HepG2 (cell line): ENCODE measurements around the gene USP5. TPM values are rescaled to one million over a fixed set of nuclear protein-coding genes. Genes with fewer than 3 reads are reported as not detected.
A peak's percentile ranks its signal among the peaks of the same experiment; 100 is the strongest.

Source experiments
- HES4 ChIP-seq: sonication (generic); formaldehyde crosslinking; IDR thresholded peaks from 2 replicates; pipeline ENCODE4 v1.9.0; 2021; ENCODE audit warnings: mild to moderate bottlenecking, missing genetic modification reagents, borderline replicate concordance
- MTA3 ChIP-seq: sonication (generic); formaldehyde crosslinking; IDR thresholded peaks from 2 replicates; pipeline ENCODE4 v1.4.0; 2020; ENCODE audit warnings: missing genetic modification reagents
- POLR2A ChIP-seq, 2 experiments: IDR thresholded peaks; 2 replicates each; pipeline ENCODE4 v1.6.1; 2011; ENCODE audit warnings: low read depth in 2 of 2, low read length in 2 of 2, mild to moderate bottlenecking in 1 of 2, moderate library complexity in 1 of 2; ENCODE audit not compliant: insufficient read depth in 1 of 2
- SKI ChIP-seq: fragments of 450-650 bp; IDR thresholded peaks from one replicate; pipeline ENCODE4 v1.6.1; 2018; ENCODE audit warnings: mild to moderate bottlenecking; ENCODE audit not compliant: partially characterized antibody
- SRY ChIP-seq: sonication (generic); formaldehyde crosslinking; IDR thresholded peaks from 2 replicates; pipeline ENCODE4 v1.8.0; 2022; ENCODE audit warnings: mild to moderate bottlenecking, missing genetic modification reagents
- XRCC5 ChIP-seq: fragments of 200-400 bp; formaldehyde crosslinking; optimal IDR thresholded peaks from 2 replicates; pipeline ENCODE3; 2017; ENCODE audit warnings: mild to moderate bottlenecking, low read length
- ZNF572 ChIP-seq: sonication (generic); formaldehyde crosslinking; IDR thresholded peaks from 2 replicates; pipeline ENCODE4 v1.5.1; 2020; ENCODE audit warnings: mild to moderate bottlenecking, missing genetic modification reagents
- ZNF749 ChIP-seq: sonication (generic); formaldehyde crosslinking; IDR thresholded peaks from 2 replicates; pipeline ENCODE4 v1.8.0; 2022; ENCODE audit warnings: mild to moderate bottlenecking, missing genetic modification reagents, moderate library complexity, borderline replicate concordance
- ZSCAN25 ChIP-seq: sonication (generic); formaldehyde crosslinking; IDR thresholded peaks from 2 replicates; pipeline ENCODE4 v1.8.0; 2022; ENCODE audit warnings: mild to moderate bottlenecking, missing genetic modification reagents
- polyA plus RNA-seq, 8 experiments: library from polyadenylated mRNA; depleted of rRNA in 3 of 8; stranded (reverse) in 7 of 8; unstranded in 1 of 8; fragments of >200 nt; fragmentation: Illumina TruSeq in 4 of 8; extraction: Trizol in 4 of 8; gene quantifications; 2 replicates each; pipeline versions ENCODE4 v1.2.1 to v1.2.3, GENCODE V29; 2011 to 2016; ENCODE audit warnings: low read depth in 4 of 8, missing spikeins in 1 of 8, mixed read lengths in 1 of 8; ENCODE audit not compliant: insufficient read depth in 1 of 8
- total RNA-seq, 5 experiments: library from RNA; depleted of rRNA; stranded (reverse); fragments of >200 nt; fragmentation: Illumina TruSeq; extraction: Trizol; gene quantifications; 2 replicates each; pipeline ENCODE4 v1.2.3, GENCODE V29; 2016; ENCODE audit warnings: low read depth in 1 of 5
- TF ChIP-seq, protein P1 (sequence below): sonication (generic); formaldehyde crosslinking; IDR thresholded peaks from 2 replicates; pipeline ENCODE4 v1.9.0; 2021; ENCODE audit warnings: mild to moderate bottlenecking, missing genetic modification reagents
- TF ChIP-seq, protein P2 (sequence below): sonication (generic); formaldehyde crosslinking; IDR thresholded peaks from 2 replicates; pipeline ENCODE4 v1.5.0; 2020; ENCODE audit warnings: missing genetic modification reagents
- TF ChIP-seq, protein P3 (sequence below): IDR thresholded peaks from 2 replicates; pipeline ENCODE4 v1.6.1; 2012; ENCODE audit warnings: low read length, improper control_type of control experiment
- TF ChIP-seq, protein P4 (sequence below): sonication (generic); formaldehyde crosslinking; IDR thresholded peaks from 2 replicates; pipeline ENCODE4 v1.4.0; 2020; ENCODE audit warnings: mild to moderate bottlenecking, missing genetic modification reagents

The USP5 gene
- total and polyA plus RNA-seq, 2 of the 13 experiments (the other 11 are each of a cell fraction or from before 2014, with no cell fraction given), result 39.6 to 56.0 TPM

DNA sequence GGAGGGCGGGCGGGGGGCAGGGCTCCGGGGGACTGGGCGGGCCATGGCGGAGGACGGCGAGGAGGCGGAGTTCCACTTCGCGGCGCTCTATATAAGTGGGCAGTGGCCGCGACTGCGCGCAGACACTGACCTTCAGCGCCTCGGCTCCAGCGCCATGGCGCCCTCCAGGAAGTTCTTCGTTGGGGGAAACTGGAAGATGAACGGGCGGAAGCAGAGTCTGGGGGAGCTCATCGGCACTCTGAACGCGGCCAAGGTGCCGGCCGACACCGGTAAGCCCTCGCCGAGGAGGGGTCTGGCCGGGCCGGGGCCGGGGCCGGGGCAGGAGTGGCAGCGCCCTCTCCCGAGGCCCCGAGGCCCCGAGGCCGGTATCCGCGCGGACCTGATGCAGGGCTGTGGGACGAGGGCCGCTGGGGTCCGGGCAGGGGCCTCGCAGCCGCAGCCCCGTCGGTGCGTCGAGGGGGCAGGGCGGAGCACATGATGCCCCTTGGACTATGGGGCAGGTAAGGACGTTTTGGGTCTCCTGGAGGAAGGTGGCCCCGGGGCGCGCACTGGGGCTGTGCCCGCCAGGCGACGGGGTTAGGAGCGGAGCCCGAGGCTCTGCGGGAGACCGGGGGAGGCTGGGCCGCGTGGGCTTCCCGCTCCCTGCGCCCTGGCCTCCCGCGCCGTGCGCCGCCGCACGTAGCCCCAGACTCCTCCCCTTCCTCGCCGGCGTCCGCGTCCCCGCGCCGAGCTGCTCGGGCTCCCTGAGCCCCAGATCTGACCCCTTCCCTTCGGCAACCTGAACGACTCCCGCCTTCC is 15.7 kb downstream of the USP5 start, which contains the start of gene TPI1 (continued):
- TF ChIP-seq, protein P1, sequence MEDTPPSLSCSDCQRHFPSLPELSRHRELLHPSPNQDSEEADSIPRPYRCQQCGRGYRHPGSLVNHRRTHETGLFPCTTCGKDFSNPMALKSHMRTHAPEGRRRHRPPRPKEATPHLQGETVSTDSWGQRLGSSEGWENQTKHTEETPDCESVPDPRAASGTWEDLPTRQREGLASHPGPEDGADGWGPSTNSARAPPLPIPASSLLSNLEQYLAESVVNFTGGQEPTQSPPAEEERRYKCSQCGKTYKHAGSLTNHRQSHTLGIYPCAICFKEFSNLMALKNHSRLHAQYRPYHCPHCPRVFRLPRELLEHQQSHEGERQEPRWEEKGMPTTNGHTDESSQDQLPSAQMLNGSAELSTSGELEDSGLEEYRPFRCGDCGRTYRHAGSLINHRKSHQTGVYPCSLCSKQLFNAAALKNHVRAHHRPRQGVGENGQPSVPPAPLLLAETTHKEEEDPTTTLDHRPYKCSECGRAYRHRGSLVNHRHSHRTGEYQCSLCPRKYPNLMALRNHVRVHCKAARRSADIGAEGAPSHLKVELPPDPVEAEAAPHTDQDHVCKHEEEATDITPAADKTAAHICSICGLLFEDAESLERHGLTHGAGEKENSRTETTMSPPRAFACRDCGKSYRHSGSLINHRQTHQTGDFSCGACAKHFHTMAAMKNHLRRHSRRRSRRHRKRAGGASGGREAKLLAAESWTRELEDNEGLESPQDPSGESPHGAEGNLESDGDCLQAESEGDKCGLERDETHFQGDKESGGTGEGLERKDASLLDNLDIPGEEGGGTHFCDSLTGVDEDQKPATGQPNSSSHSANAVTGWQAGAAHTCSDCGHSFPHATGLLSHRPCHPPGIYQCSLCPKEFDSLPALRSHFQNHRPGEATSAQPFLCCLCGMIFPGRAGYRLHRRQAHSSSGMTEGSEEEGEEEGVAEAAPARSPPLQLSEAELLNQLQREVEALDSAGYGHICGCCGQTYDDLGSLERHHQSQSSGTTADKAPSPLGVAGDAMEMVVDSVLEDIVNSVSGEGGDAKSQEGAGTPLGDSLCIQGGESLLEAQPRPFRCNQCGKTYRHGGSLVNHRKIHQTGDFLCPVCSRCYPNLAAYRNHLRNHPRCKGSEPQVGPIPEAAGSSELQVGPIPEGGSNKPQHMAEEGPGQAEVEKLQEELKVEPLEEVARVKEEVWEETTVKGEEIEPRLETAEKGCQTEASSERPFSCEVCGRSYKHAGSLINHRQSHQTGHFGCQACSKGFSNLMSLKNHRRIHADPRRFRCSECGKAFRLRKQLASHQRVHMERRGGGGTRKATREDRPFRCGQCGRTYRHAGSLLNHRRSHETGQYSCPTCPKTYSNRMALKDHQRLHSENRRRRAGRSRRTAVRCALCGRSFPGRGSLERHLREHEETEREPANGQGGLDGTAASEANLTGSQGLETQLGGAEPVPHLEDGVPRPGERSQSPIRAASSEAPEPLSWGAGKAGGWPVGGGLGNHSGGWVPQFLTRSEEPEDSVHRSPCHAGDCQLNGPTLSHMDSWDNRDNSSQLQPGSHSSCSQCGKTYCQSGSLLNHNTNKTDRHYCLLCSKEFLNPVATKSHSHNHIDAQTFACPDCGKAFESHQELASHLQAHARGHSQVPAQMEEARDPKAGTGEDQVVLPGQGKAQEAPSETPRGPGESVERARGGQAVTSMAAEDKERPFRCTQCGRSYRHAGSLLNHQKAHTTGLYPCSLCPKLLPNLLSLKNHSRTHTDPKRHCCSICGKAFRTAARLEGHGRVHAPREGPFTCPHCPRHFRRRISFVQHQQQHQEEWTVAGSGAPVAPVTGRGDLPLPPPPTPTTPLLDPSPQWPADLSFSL, result no peak
- TF ChIP-seq SKI, result peak; percentile 15
- TF ChIP-seq ZNF749 (CRISPR knock-in tag), result peak; percentile 60; the same call in 1 of the 2 replicates
- TF ChIP-seq ZSCAN25 (CRISPR knock-in tag), result peak; percentile 34; the same call in 1 of the 2 replicates
- TF ChIP-seq MTA3 (CRISPR knock-in tag), result no peak
- no peak for TF ChIP-seq XRCC5
- TF ChIP-seq ZNF572 (CRISPR knock-in tag), result no peak
- TF ChIP-seq HES4 (CRISPR knock-in tag), result peak; percentile 57; the same call in 1 of the 2 replicates
- peak; percentile 80 for TF ChIP-seq SRY (CRISPR knock-in tag)
- TF ChIP-seq, protein P2, sequence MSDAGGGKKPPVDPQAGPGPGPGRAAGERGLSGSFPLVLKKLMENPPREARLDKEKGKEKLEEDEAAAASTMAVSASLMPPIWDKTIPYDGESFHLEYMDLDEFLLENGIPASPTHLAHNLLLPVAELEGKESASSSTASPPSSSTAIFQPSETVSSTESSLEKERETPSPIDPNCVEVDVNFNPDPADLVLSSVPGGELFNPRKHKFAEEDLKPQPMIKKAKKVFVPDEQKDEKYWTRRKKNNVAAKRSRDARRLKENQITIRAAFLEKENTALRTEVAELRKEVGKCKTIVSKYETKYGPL (CRISPR knock-in tag), result 0 out of 2 replicates have a peak, but pooled peaks have one; percentile 62
- TF ChIP-seq, protein P3, sequence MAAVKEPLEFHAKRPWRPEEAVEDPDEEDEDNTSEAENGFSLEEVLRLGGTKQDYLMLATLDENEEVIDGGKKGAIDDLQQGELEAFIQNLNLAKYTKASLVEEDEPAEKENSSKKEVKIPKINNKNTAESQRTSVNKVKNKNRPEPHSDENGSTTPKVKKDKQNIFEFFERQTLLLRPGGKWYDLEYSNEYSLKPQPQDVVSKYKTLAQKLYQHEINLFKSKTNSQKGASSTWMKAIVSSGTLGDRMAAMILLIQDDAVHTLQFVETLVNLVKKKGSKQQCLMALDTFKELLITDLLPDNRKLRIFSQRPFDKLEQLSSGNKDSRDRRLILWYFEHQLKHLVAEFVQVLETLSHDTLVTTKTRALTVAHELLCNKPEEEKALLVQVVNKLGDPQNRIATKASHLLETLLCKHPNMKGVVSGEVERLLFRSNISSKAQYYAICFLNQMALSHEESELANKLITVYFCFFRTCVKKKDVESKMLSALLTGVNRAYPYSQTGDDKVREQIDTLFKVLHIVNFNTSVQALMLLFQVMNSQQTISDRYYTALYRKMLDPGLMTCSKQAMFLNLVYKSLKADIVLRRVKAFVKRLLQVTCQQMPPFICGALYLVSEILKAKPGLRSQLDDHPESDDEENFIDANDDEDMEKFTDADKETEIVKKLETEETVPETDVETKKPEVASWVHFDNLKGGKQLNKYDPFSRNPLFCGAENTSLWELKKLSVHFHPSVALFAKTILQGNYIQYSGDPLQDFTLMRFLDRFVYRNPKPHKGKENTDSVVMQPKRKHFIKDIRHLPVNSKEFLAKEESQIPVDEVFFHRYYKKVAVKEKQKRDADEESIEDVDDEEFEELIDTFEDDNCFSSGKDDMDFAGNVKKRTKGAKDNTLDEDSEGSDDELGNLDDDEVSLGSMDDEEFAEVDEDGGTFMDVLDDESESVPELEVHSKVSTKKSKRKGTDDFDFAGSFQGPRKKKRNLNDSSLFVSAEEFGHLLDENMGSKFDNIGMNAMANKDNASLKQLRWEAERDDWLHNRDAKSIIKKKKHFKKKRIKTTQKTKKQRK, result no peak
- TF ChIP-seq, protein P4, sequence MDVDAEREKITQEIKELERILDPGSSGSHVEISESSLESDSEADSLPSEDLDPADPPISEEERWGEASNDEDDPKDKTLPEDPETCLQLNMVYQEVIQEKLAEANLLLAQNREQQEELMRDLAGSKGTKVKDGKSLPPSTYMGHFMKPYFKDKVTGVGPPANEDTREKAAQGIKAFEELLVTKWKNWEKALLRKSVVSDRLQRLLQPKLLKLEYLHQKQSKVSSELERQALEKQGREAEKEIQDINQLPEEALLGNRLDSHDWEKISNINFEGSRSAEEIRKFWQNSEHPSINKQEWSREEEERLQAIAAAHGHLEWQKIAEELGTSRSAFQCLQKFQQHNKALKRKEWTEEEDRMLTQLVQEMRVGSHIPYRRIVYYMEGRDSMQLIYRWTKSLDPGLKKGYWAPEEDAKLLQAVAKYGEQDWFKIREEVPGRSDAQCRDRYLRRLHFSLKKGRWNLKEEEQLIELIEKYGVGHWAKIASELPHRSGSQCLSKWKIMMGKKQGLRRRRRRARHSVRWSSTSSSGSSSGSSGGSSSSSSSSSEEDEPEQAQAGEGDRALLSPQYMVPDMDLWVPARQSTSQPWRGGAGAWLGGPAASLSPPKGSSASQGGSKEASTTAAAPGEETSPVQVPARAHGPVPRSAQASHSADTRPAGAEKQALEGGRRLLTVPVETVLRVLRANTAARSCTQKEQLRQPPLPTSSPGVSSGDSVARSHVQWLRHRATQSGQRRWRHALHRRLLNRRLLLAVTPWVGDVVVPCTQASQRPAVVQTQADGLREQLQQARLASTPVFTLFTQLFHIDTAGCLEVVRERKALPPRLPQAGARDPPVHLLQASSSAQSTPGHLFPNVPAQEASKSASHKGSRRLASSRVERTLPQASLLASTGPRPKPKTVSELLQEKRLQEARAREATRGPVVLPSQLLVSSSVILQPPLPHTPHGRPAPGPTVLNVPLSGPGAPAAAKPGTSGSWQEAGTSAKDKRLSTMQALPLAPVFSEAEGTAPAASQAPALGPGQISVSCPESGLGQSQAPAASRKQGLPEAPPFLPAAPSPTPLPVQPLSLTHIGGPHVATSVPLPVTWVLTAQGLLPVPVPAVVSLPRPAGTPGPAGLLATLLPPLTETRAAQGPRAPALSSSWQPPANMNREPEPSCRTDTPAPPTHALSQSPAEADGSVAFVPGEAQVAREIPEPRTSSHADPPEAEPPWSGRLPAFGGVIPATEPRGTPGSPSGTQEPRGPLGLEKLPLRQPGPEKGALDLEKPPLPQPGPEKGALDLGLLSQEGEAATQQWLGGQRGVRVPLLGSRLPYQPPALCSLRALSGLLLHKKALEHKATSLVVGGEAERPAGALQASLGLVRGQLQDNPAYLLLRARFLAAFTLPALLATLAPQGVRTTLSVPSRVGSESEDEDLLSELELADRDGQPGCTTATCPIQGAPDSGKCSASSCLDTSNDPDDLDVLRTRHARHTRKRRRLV, result no peak
- TF ChIP-seq POLR2A (IDR thresholded peaks at IDR 0.05; ENCODE audit: insufficient read depth in 1 of 2, low read depth in 2 of 2, low read length in 2 of 2), result peak in 1 of 2 experiments; percentile 98; a peak in 2 of 4 replicates
